GM12875 (cell line): Measurements from ENCODE around the gene ARFRP1.

ENCODE experiments used
- H3K4me3 ChIP-seq: one replicate; pipeline ENCODE4 v1.5.1; 2011; ENCODE audit warnings: low read depth, low read length, control low read depth
- CTCF ChIP-seq: IDR thresholded peaks from 2 replicates; pipeline ENCODE4 v1.5.1; 2011; ENCODE audit warnings: low read depth, mild to moderate bottlenecking, control low read depth, inconsistent platforms, low read length, moderate library complexity, borderline replicate concordance; ENCODE audit not compliant: insufficient read depth

ARFRP1 gene

GRCh38 chr20:63698739-63699465 lies 8.9 kb downstream of the ARFRP1 start:
- no peak for TF ChIP-seq CTCF
- no peak overlapping the region for H3K4me3 ChIP-seq

GRCh38 chr20:63697868-63698545 lies 9.8 kb downstream of the ARFRP1 start:
- H3K4me3 ChIP-seq, result no peak overlapping the region
- TF ChIP-seq CTCF, result no peak

- no peak overlapping the region for H3K4me3 ChIP-seq
- no peak for TF ChIP-seq CTCF
Observed at GRCh38 chr20:63697357-63697867, 10.4 kb downstream of the ARFRP1 start.

GRCh38 chr20:63696628-63697356 lies 11.0 kb downstream of the ARFRP1 start, which contains the start of gene TNFRSF6B:
TNFRSF6B (plus strand) TSS chr20:63696652; CDS start chr20:63696768, 116 bp downstream.
- no peak within 1 kb of the TSS for H3K4me3 ChIP-seq
- no peak for TF ChIP-seq CTCF

- H3K4me3 ChIP-seq, result no peak overlapping the region
- no peak for TF ChIP-seq CTCF
Observed at GRCh38 chr20:63696306-63696627, 11.5 kb downstream of the ARFRP1 start.

GRCh38 chr20:63695424-63696305 lies 12.1 kb downstream of the ARFRP1 start:
- no peak for TF ChIP-seq CTCF
- no peak overlapping the region for H3K4me3 ChIP-seq
